Keratinocyte (primary cell): ENCODE results near the gene DLG2.

ENCODE experiments used
- CTCF ChIP-seq, 3 experiments: IDR thresholded peaks in 1 of 3; conservative IDR thresholded peaks in 1 of 3; optimal IDR thresholded peaks in 1 of 3; 2 replicates in 2 of 3; 3 replicates in 1 of 3; pipeline versions ENCODE3 to v1.5.1; 2011; ENCODE audit warnings: low read length in 3 of 3, mild to moderate bottlenecking in 3 of 3, moderate library complexity in 2 of 3, control low read depth in 1 of 3, inconsistent platforms in 1 of 3; ENCODE audit not compliant: insufficient read depth in 2 of 3; ENCODE audit errors: extremely low read depth in 1 of 3
- EZH2 ChIP-seq: IDR thresholded peaks from one replicate; pipeline ENCODE4 v1.6.1; 2012; ENCODE audit warnings: inconsistent platforms, mild to moderate bottlenecking, low read length, moderate library complexity

- TF ChIP-seq CTCF (optimal IDR thresholded peaks at IDR 0.05 in 1 of 3, IDR thresholded peaks at IDR 0.05 in 1 of 3, conservative IDR thresholded peaks at IDR 0.05 in 1 of 3; ENCODE audit: extremely low read depth in 1 of 3, insufficient read depth in 2 of 3, low read length in 3 of 3) (no peak), EZH2 (no peak)
These were observed 1408.8 kb downstream of the DLG2 start for GRCh38 chr11:84218318-84218717.
